H1 (cell line): ENCODE measurements around the gene FKBP5. TPM values are rescaled to one million over a fixed set of nuclear protein-coding genes. Genes with fewer than 3 reads are reported as not detected.
A peak's percentile ranks its signal among the peaks of the same experiment; 100 is the strongest.

Experiments
- CTCF ChIA-PET: fragments of 300-600 bp; sonication (Branson Sonifier 250); formaldehyde crosslinking; loops from one replicate; lab custom pipeline; 2021; ENCODE audit not compliant: partially characterized antibody; lab: Charles Lee
- POLR2A ChIA-PET: fragments of 300-600 bp; sonication (Branson Sonifier 250); formaldehyde crosslinking; loops from one replicate; lab custom pipeline; 2021; ENCODE audit warnings: inconsistent platforms; ENCODE audit not compliant: partially characterized antibody; lab: Charles Lee
- DNase-seq, 2 experiments: peaks; one replicate each; pipeline versions ENCODE4 v3.0.0 to v3.0.0-alpha.2; 2010 to 2022; ENCODE audit warnings: low spot score in 2 of 2, low read depth in 1 of 2, mixed read lengths in 1 of 2
- FAIRE-seq: peaks from 2 replicates; lab custom pipeline; 2011; peaks lifted over from hg19 to GRCh38; lab: Jason Lieb, UNC
- H2AFZ ChIP-seq: 2 replicates; pipeline ENCODE4 v1.8.1; 2012; ENCODE audit warnings: low read length, inconsistent platforms
- H2AK5ac ChIP-seq: 2 replicates; pipeline ENCODE4 v1.6.1; 2013; ENCODE audit warnings: low read depth, low read length
- H2BK120ac ChIP-seq: replicated peaks from 2 replicates; pipeline ENCODE3; 2013; ENCODE audit warnings: low read depth, low read length, inconsistent platforms
- H2BK12ac ChIP-seq: 2 replicates; pipeline ENCODE4 v1.6.1; 2013; ENCODE audit warnings: low read depth, low read length
- H2BK15ac ChIP-seq: 2 replicates; pipeline ENCODE4 v1.6.1; 2013; ENCODE audit warnings: low read length
- H2BK20ac ChIP-seq: 2 replicates; pipeline ENCODE4 v1.6.1; 2013; ENCODE audit warnings: low read length
- H2BK5ac ChIP-seq: 2 replicates; pipeline ENCODE4 v1.6.1; 2013; ENCODE audit warnings: low read depth, low read length
- H3K14ac ChIP-seq: 2 replicates; pipeline ENCODE4 v1.6.1; 2013; ENCODE audit warnings: inconsistent platforms; ENCODE audit not compliant: insufficient read length
- H3K18ac ChIP-seq: 2 replicates; pipeline ENCODE4 v1.6.1; 2013; ENCODE audit warnings: low read length; ENCODE audit errors: extremely low read depth
- H3K23ac ChIP-seq: 2 replicates; pipeline ENCODE4 v1.6.1; 2013; ENCODE audit warnings: inconsistent platforms; ENCODE audit not compliant: insufficient read length
- H3K23me2 ChIP-seq: 2 replicates; pipeline ENCODE4 v1.6.1; 2013; ENCODE audit warnings: low read depth, low read length
- H3K27ac ChIP-seq: 2 replicates; pipeline ENCODE4 v1.6.1; 2011; ENCODE audit warnings: low read depth, low read length, inconsistent platforms
- H3K27me3 ChIP-seq, 4 experiments: replicated peaks in 1 of 4; 1 replicate in 1 of 4; 2 replicates in 3 of 4; pipeline versions ENCODE4 v1.6.1 to v1.8.1; 2011 to 2013; ENCODE audit warnings: low read length in 3 of 4, mild to moderate bottlenecking in 3 of 4, inconsistent platforms in 2 of 4, mixed read lengths in 2 of 4, moderate library complexity in 1 of 4; ENCODE audit not compliant: control insufficient read depth in 3 of 4, insufficient read depth in 3 of 4; ENCODE audit errors: extremely low read depth in 1 of 4
- H3K36me3 ChIP-seq, 4 experiments: 2 replicates each; pipeline versions ENCODE4 v1.6.1 to v1.8.1; 2011 to 2013; ENCODE audit warnings: mild to moderate bottlenecking in 4 of 4, low read length in 3 of 4, moderate library complexity in 2 of 4, control low read depth in 1 of 4, inconsistent platforms in 1 of 4; ENCODE audit not compliant: insufficient read depth in 4 of 4, control insufficient read depth in 2 of 4
- H3K4ac ChIP-seq: replicated peaks from 2 replicates; pipeline ENCODE3; 2013; ENCODE audit warnings: low read length, low read depth, mixed read lengths, inconsistent platforms; ENCODE audit not compliant: insufficient read length
- H3K4me1 ChIP-seq, 4 experiments: replicated peaks in 1 of 4; 1 replicate in 1 of 4; 2 replicates in 3 of 4; pipeline versions ENCODE4 v1.6.1 to v1.8.1; 2011 to 2013; ENCODE audit warnings: low read length in 3 of 4, inconsistent platforms in 2 of 4, mixed read lengths in 1 of 4; ENCODE audit not compliant: insufficient read depth in 4 of 4, control insufficient read depth in 3 of 4
- H3K4me2 ChIP-seq, 2 experiments: 2 replicates each; pipeline versions ENCODE4 v1.6.1 to v1.8.1; 2011 to 2013; ENCODE audit warnings: low read depth in 2 of 2, low read length in 2 of 2, control low read depth in 1 of 2, inconsistent platforms in 1 of 2, mild to moderate bottlenecking in 1 of 2; ENCODE audit not compliant: insufficient read depth in 1 of 2
- H3K4me3 ChIP-seq, 4 experiments: fragments of 200-600, 300-600 bp in 1 of 4; sonication (generic), shearing (Covaris generic), sonication (Bioruptor Twin) in 1 of 4; 2 replicates each; pipeline versions ENCODE4 v1.5.1 to v1.8.1; 2011 to 2016; ENCODE audit warnings: low read length in 4 of 4, low read depth in 3 of 4, control low read depth in 2 of 4, inconsistent platforms in 2 of 4, mild to moderate bottlenecking in 2 of 4, mixed read lengths in 1 of 4, moderate library complexity in 1 of 4; ENCODE audit not compliant: insufficient read depth in 2 of 4; ENCODE audit errors: extremely low read depth in 1 of 4
- H3K56ac ChIP-seq: replicated peaks from 2 replicates; pipeline ENCODE3; 2013; ENCODE audit warnings: low read depth, mild to moderate bottlenecking, mixed read lengths, low read length, inconsistent platforms; ENCODE audit not compliant: insufficient read length
- H3K79me1 ChIP-seq: 2 replicates; pipeline ENCODE4 v1.6.1; 2013; ENCODE audit warnings: low read depth, low read length, control low read depth
- H3K79me2 ChIP-seq, 2 experiments: 2 replicates each; pipeline versions ENCODE4 v1.6.1 to v1.8.1; 2012 to 2013; ENCODE audit warnings: low read length in 2 of 2, mild to moderate bottlenecking in 2 of 2, inconsistent platforms in 1 of 2; ENCODE audit not compliant: insufficient read depth in 2 of 2, control insufficient read depth in 1 of 2
- H3K9ac ChIP-seq, 4 experiments: replicated peaks in 1 of 4; 1 replicate in 1 of 4; 2 replicates in 3 of 4; pipeline versions ENCODE4 v1.6.1 to v1.8.1; 2011 to 2013; ENCODE audit warnings: low read depth in 3 of 4, low read length in 3 of 4, control low read depth in 2 of 4, mild to moderate bottlenecking in 2 of 4, moderate library complexity in 2 of 4, inconsistent platforms in 1 of 4; ENCODE audit errors: extremely low read depth in 1 of 4
- H3K9me3 ChIP-seq, 2 experiments: 2 replicates each; pipeline versions ENCODE4 v1.6.1 to v1.8.1; 2012 to 2013; ENCODE audit warnings: mild to moderate bottlenecking in 2 of 2, moderate library complexity in 2 of 2, control low read depth in 1 of 2, inconsistent platforms in 1 of 2, low read depth in 1 of 2, low read length in 1 of 2, mixed read lengths in 1 of 2; ENCODE audit not compliant: insufficient read depth in 2 of 2
- H4K20me1 ChIP-seq, 2 experiments: replicated peaks in 1 of 2; 2 replicates each; pipeline versions ENCODE3 to v1.8.1; 2011 to 2013; ENCODE audit warnings: inconsistent platforms in 2 of 2, low read length in 2 of 2, mild to moderate bottlenecking in 1 of 2; ENCODE audit not compliant: insufficient read depth in 2 of 2, control insufficient read depth in 1 of 2
- H4K5ac ChIP-seq: 2 replicates; pipeline ENCODE4 v1.6.1; 2013; ENCODE audit warnings: low read length, low read depth, mixed read lengths, inconsistent platforms; ENCODE audit not compliant: insufficient read length
- H4K8ac ChIP-seq: 2 replicates; pipeline ENCODE4 v1.8.0; 2013; ENCODE audit warnings: mild to moderate bottlenecking, moderate library complexity, low read length, inconsistent platforms; ENCODE audit not compliant: insufficient read depth; ENCODE audit errors: extremely low read depth
- H4K91ac ChIP-seq: replicated peaks from 2 replicates; pipeline ENCODE3; 2013; ENCODE audit warnings: low read length, mixed read lengths, inconsistent platforms; ENCODE audit not compliant: insufficient read length
- ASH2L ChIP-seq: fragments of 200-600, 300-600 bp; sonication (generic); IDR thresholded peaks from one replicate; pipeline ENCODE4 v1.7.1; 2017; ENCODE audit warnings: low read length
- EGR1 ChIP-seq: IDR thresholded peaks from 2 replicates; pipeline ENCODE4 v1.6.1; 2011; ENCODE audit warnings: low read depth, low read length, borderline replicate concordance
- FOSL1 ChIP-seq: IDR thresholded peaks from 2 replicates; pipeline ENCODE4 v1.6.1; 2011; ENCODE audit warnings: mild to moderate bottlenecking, low read depth, low read length, moderate library complexity; ENCODE audit not compliant: insufficient read depth
- KDM4A ChIP-seq: IDR thresholded peaks from one replicate; pipeline ENCODE4 v1.7.1; 2012; ENCODE audit warnings: low read depth, mild to moderate bottlenecking, moderate library complexity, low read length, inconsistent platforms; ENCODE audit not compliant: severe bottlenecking
- MAX ChIP-seq: IDR thresholded peaks from 2 replicates; pipeline ENCODE4 v1.6.1; 2012; ENCODE audit warnings: inconsistent platforms
- PHF8 ChIP-seq: fragments of 200-600 bp; sonication (generic); conservative IDR thresholded peaks from 2 replicates; pipeline ENCODE4 v1.7.1; 2012; ENCODE audit warnings: low read depth, mild to moderate bottlenecking, inconsistent platforms, low read length, moderate library complexity
- RAD21 ChIP-seq, 2 experiments: IDR thresholded peaks in 1 of 2; conservative IDR thresholded peaks in 1 of 2; 2 replicates each; pipeline ENCODE4 v1.6.1; 2011; ENCODE audit warnings: low read depth in 2 of 2, low read length in 2 of 2, improper control_type of control experiment in 1 of 2, inconsistent platforms in 1 of 2, mild to moderate bottlenecking in 1 of 2, moderate library complexity in 1 of 2
- SAP30 ChIP-seq: fragments of 300-600 bp; sonication (generic); IDR thresholded peaks from 2 replicates; pipeline ENCODE4 v1.7.1; 2012; ENCODE audit warnings: low read length, moderate library complexity, mild to moderate bottlenecking, inconsistent platforms; ENCODE audit not compliant: insufficient read depth, insufficient replicate concordance
- SRF ChIP-seq: IDR thresholded peaks from 2 replicates; pipeline ENCODE4 v1.6.1; 2011; ENCODE audit warnings: mild to moderate bottlenecking, low read depth, low read length, moderate library complexity
- SUZ12 ChIP-seq: fragments of 200-600 bp; sonication (generic); IDR thresholded peaks from 2 replicates; pipeline ENCODE4 v1.6.1; 2012; ENCODE audit warnings: mild to moderate bottlenecking, inconsistent platforms, low read length, moderate library complexity, mixed read lengths
- WGBS, 2 experiments: shearing (Covaris generic) in 1 of 2; methylation state at CpG; one replicate each; pipeline versions ENCODE4 v1.1.6 to v1.1.7; 2013 to 2015; ENCODE audit warnings: low lambda C conversion rate in 2 of 2, mixed read lengths in 2 of 2, inconsistent platforms in 1 of 2, low coverage in 1 of 2, missing lambda C conversion rate in 1 of 2; ENCODE audit not compliant: insufficient replicate concordance in 2 of 2, insufficient coverage in 1 of 2, insufficient read length in 1 of 2; ENCODE audit errors: extremely low coverage in 1 of 2, missing lambda C conversion rate in 1 of 2; 5-methylcytosine and 5-hydroxymethylcytosine counted together
- polyA plus RNA-seq, 7 experiments: library from polyadenylated mRNA; depleted of rRNA in 3 of 7; stranded (reverse) in 5 of 7; unstranded in 2 of 7; fragments of >200 nt in 5 of 7; fragments of 200-250 nt in 2 of 7; gene quantifications; 1 replicate in 5 of 7; 2 replicates in 1 of 7; 4 replicates in 1 of 7; pipeline versions ENCODE4 v1.2.1 to v1.2.3, GENCODE V29; 2011 to 2013; ENCODE audit warnings: missing spikeins in 2 of 7, mixed read lengths in 2 of 7
- total RNA-seq: library from RNA; stranded (reverse); fragmentation: NEBNext Ultra II Directional; extraction: Animal tissue kit (Norgen Biotek cat#: 25700); gene quantifications from 2 replicates; pipeline ENCODE4 v1.2.1, GENCODE V29; 2021
- TF ChIP-seq, protein P1 (sequence below): IDR thresholded peaks from 2 replicates; pipeline ENCODE4 v1.6.1; 2011; ENCODE audit warnings: low read length, improper control_type of control experiment

Gene FKBP5
- total and polyA plus RNA-seq, 2 of the 8 experiments (the other 6 are each of a cell fraction or from before 2014, with no cell fraction given), result 14.3 to 40.4 TPM

DNA sequence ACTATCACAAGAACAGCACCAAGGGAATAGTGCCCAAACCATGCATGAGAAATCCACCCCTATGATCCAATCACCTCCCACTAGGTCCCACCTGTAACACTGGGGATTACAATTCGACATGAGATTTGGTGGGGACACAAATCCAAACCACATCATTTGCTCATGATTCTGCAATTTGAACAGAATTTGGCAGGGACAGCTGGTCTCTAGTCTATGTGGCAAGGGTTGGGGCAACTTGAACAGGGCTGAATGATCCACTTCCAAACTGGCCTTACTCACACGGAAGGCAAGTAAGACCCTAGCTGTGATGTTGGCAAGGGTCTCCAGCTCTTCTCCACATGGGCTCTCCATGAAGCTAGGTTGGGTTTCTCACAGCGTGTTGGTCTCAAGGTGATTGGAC, 10.1 kb upstream of the FKBP5 start:
- Histone ChIP-seq H4K5ac (no peak overlapping the region), H3K36me3 (no peaks in the 10 kb centered on the region), H3K79me2 (no peaks in the 10 kb centered on the region), H3K4me2 (no peak overlapping the region), H4K20me1 (no peaks in the 10 kb centered on the region), H3K4me1 (no peaks in the 10 kb centered on the region), H2BK20ac (no peak overlapping the region), H3K4ac (no peak overlapping the region), H2AK5ac (no peak overlapping the region), H3K27ac (no peak overlapping the region), H3K4me3 (no peak overlapping the region), H3K9ac (no peak overlapping the region), H3K23ac (no peak overlapping the region), H4K8ac (no peak overlapping the region), H4K91ac (no peak overlapping the region), H3K79me1 (no peaks in the 10 kb centered on the region), H3K18ac (no peak overlapping the region), H2BK12ac (no peak overlapping the region), H2BK15ac (no peak overlapping the region), H2AFZ (peak overlapping the region; percentile 60; the same call in 1 of the 2 replicates), H3K9me3 (peaks cover 3 to 4% of the 10 kb centered on the region in 2 experiments; a peak in 2 of 4 replicates), H3K23me2 (no peaks in the 10 kb centered on the region), H3K27me3 (no peaks in the 10 kb centered on the region), H3K56ac (no peak overlapping the region), H3K14ac (no peak overlapping the region), H2BK5ac (no peak overlapping the region), H2BK120ac (no peak overlapping the region)
- 85% methylated on average over 3 of the region's 3 CpGs; no CpG with 5 or more reads in 1 of the 2 experiments for whole genome bisulfite sequencing, 2 experiments
- no peak for TF ChIP-seq KDM4A
- TF ChIP-seq SRF, result no peak
- no peak for TF ChIP-seq SAP30
- TF ChIP-seq FOSL1, result no peak
- no peak for TF ChIP-seq MAX
- TF ChIP-seq, protein P1, sequence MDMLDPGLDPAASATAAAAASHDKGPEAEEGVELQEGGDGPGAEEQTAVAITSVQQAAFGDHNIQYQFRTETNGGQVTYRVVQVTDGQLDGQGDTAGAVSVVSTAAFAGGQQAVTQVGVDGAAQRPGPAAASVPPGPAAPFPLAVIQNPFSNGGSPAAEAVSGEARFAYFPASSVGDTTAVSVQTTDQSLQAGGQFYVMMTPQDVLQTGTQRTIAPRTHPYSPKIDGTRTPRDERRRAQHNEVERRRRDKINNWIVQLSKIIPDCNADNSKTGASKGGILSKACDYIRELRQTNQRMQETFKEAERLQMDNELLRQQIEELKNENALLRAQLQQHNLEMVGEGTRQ, result no peak
- TF ChIP-seq RAD21 (IDR thresholded peaks at IDR 0.05 in 1 of 2, conservative IDR thresholded peaks at IDR 0.05 in 1 of 2; ENCODE audit: low read depth in 2 of 2, low read length in 2 of 2), result no peak
- TF ChIP-seq ASH2L, result no peak
- no peak for TF ChIP-seq PHF8
- no peak for TF ChIP-seq EGR1
- TF ChIP-seq SUZ12, result no peak
- FAIRE-seq (no peak), DNase-seq (no peak)
- ChIA-PET POLR2A (interaction anchor here (1.0 kb wide), 1 partner anchor 28 kb away, joined by 4 read pairs; no protein-coding TSS in a partner anchor), CTCF (interaction anchor here (0.6 to 1.1 kb wide), 2 partner anchors 8 to 14 kb away, joined by 3 to 4 read pairs; no protein-coding TSS in a partner anchor)
